IMR-90 (cell line): ENCODE data around the gene CNTN4. TPM values are rescaled to one million over a fixed set of nuclear protein-coding genes. Genes with fewer than 3 reads are reported as not detected.

Source experiments
- ATAC-seq: fragments of 200-7000 bp; cut with Tn5 transposase; 2 replicates; pipeline ENCODE4 v1.9.1; 2020; ENCODE audit warnings: low read depth, mild to moderate bottlenecking, moderate library complexity
- BruUV-seq: library from RNA; stranded (reverse); fragments of 400-500 nt; replicated peaks from 2 replicates; lab custom pipeline; 2021; lab: Mats Ljungman, UMichigan
- CTCF ChIA-PET: fragments of 300-600 bp; formaldehyde crosslinking; extraction: SDS; loops from one replicate; lab custom pipeline; 2021; ENCODE audit warnings: antibody characterized with exemption; lab: Yijun Ruan, JAX
- POLR2A ChIA-PET: fragments of 300-600 bp; sonication (Branson Sonifier 250); formaldehyde crosslinking; loops from one replicate; lab custom pipeline; 2022; ENCODE audit warnings: antibody characterized with exemption; ENCODE audit not compliant: unreplicated experiment; lab: Charles Lee
- DNase-seq: peaks from one replicate; pipeline ENCODE4 v3.0.0; 2013
- H2AFZ ChIP-seq: replicated peaks from 2 replicates; pipeline ENCODE3; 2013; ENCODE audit warnings: low read length, mild to moderate bottlenecking; ENCODE audit not compliant: poor library complexity
- H2AK5ac ChIP-seq: 2 replicates; pipeline ENCODE4 v1.6.1; 2013; ENCODE audit warnings: low read depth, low read length, inconsistent platforms
- H2AK9ac ChIP-seq: replicated peaks from 2 replicates; pipeline ENCODE3; 2013; ENCODE audit warnings: mild to moderate bottlenecking, low read depth, low read length, moderate library complexity; ENCODE audit not compliant: poor library complexity
- H2BK120ac ChIP-seq: 2 replicates; pipeline ENCODE4 v1.6.1; 2013; ENCODE audit warnings: low read depth, low read length, inconsistent platforms
- H2BK15ac ChIP-seq: 3 replicates; pipeline ENCODE4 v1.6.1; 2013; ENCODE audit warnings: low read depth, low read length, inconsistent platforms
- H2BK20ac ChIP-seq: 2 replicates; pipeline ENCODE4 v1.6.1; 2013; ENCODE audit warnings: low read depth, mild to moderate bottlenecking, inconsistent platforms, low read length, moderate library complexity
- H2BK5ac ChIP-seq: 2 replicates; pipeline ENCODE4 v1.6.1; 2013; ENCODE audit warnings: mild to moderate bottlenecking, low read depth, low read length, inconsistent platforms; ENCODE audit not compliant: poor library complexity, severe bottlenecking
- H3K14ac ChIP-seq: replicated peaks from 2 replicates; pipeline ENCODE4 v1.6.1; 2013; ENCODE audit warnings: low read depth, low read length, inconsistent platforms
- H3K18ac ChIP-seq: 2 replicates; pipeline ENCODE4 v1.6.1; 2013; ENCODE audit warnings: low read depth, low read length, control low read depth
- H3K23ac ChIP-seq: 2 replicates; pipeline ENCODE4 v1.6.1; 2013; ENCODE audit warnings: low read depth, low read length, inconsistent platforms
- H3K27ac ChIP-seq: 2 replicates; pipeline ENCODE4 v1.5.1; 2013; ENCODE audit warnings: mild to moderate bottlenecking, control low read depth, low read length; ENCODE audit not compliant: insufficient read depth
- H3K27me3 ChIP-seq: 2 replicates; pipeline ENCODE4 v1.6.1; 2013; ENCODE audit warnings: low read length; ENCODE audit not compliant: control insufficient read depth, insufficient read depth
- H3K36me3 ChIP-seq: 2 replicates; pipeline ENCODE4 v1.6.1; 2013; ENCODE audit warnings: low read length, mixed read lengths; ENCODE audit not compliant: control insufficient read depth, insufficient read depth
- H3K4ac ChIP-seq: 2 replicates; pipeline ENCODE4 v1.6.1; 2013; ENCODE audit warnings: low read depth, low read length, inconsistent platforms
- H3K4me1 ChIP-seq: 2 replicates; pipeline ENCODE4 v1.6.1; 2013; ENCODE audit warnings: low read length, mixed read lengths; ENCODE audit not compliant: control insufficient read depth, insufficient read depth
- H3K4me2 ChIP-seq: 2 replicates; pipeline ENCODE4 v1.6.1; 2013; ENCODE audit warnings: low read depth, mild to moderate bottlenecking, control low read depth, low read length, moderate library complexity
- H3K4me3 ChIP-seq: 2 replicates; pipeline ENCODE4 v1.5.1; 2013; ENCODE audit warnings: low read depth, mild to moderate bottlenecking, control low read depth, low read length, moderate library complexity; ENCODE audit not compliant: insufficient read depth
- H3K56ac ChIP-seq: 2 replicates; pipeline ENCODE4 v1.6.1; 2013; ENCODE audit warnings: low read length, inconsistent platforms; ENCODE audit not compliant: insufficient read depth; ENCODE audit errors: extremely low read depth
- H3K79me1 ChIP-seq, 2 experiments: 2 replicates each; pipeline ENCODE4 v1.6.1; 2013; ENCODE audit warnings: low read length in 2 of 2, inconsistent platforms in 1 of 2, low read depth in 1 of 2
- H3K9ac ChIP-seq: 2 replicates; pipeline ENCODE4 v1.6.1; 2013; ENCODE audit warnings: low read depth, low read length, control low read depth
- H3K9me1 ChIP-seq: 2 replicates; pipeline ENCODE4 v1.6.1; 2013; ENCODE audit warnings: low read length, inconsistent platforms; ENCODE audit not compliant: insufficient read depth
- H3K9me3 ChIP-seq: 2 replicates; pipeline ENCODE4 v1.6.1; 2013; ENCODE audit warnings: low read length; ENCODE audit not compliant: control insufficient read depth, insufficient read depth
- H4K20me1 ChIP-seq: 2 replicates; pipeline ENCODE4 v1.6.1; 2013; ENCODE audit warnings: low read length, inconsistent platforms; ENCODE audit not compliant: insufficient read depth
- H4K5ac ChIP-seq: 2 replicates; pipeline ENCODE4 v1.6.1; 2013; ENCODE audit warnings: mild to moderate bottlenecking, low read depth, low read length, control low read depth
- H4K8ac ChIP-seq, 2 experiments: 2 replicates each; pipeline ENCODE4 v1.6.1; 2013; ENCODE audit warnings: low read depth in 2 of 2, low read length in 2 of 2, control low read depth in 1 of 2, inconsistent platforms in 1 of 2
- H4K91ac ChIP-seq: 2 replicates; pipeline ENCODE4 v1.6.1; 2013; ENCODE audit warnings: low read depth, low read length, inconsistent platforms; ENCODE audit not compliant: insufficient read depth
- BHLHE40 ChIP-seq: fragments of 150-350 bp; IDR thresholded peaks from 2 replicates; pipeline ENCODE4 v1.6.1; 2016; ENCODE audit warnings: mild to moderate bottlenecking, low read depth, low read length
- CEBPB ChIP-seq: IDR thresholded peaks from 2 replicates; pipeline ENCODE4 v1.6.1; 2012; ENCODE audit warnings: low read depth, low read length, improper control_type of control experiment
- CHD1 ChIP-seq: IDR thresholded peaks from 2 replicates; pipeline ENCODE4 v1.6.1; 2012; ENCODE audit warnings: low read depth, low read length, improper control_type of control experiment
- CTCF ChIP-seq: conservative IDR thresholded peaks from 2 replicates; pipeline ENCODE4 v1.5.1; 2012; ENCODE audit warnings: mild to moderate bottlenecking, low read depth, low read length, improper control_type of control experiment
- ELK1 ChIP-seq: fragments of 150-350 bp; IDR thresholded peaks from 2 replicates; pipeline ENCODE4 v1.6.1; 2016; ENCODE audit warnings: low read depth, mild to moderate bottlenecking, low read length, moderate library complexity, borderline replicate concordance
- FOS ChIP-seq: fragments of 150-350 bp; IDR thresholded peaks from 2 replicates; pipeline ENCODE4 v1.6.1; 2016; ENCODE audit warnings: low read depth, low read length
- MAFK ChIP-seq: IDR thresholded peaks from 2 replicates; pipeline ENCODE4 v1.6.1; 2012; ENCODE audit warnings: low read depth, low read length, improper control_type of control experiment
- MAZ ChIP-seq: IDR thresholded peaks from 2 replicates; pipeline ENCODE4 v1.6.1; 2012; ENCODE audit warnings: low read depth, mild to moderate bottlenecking, low read length, improper control_type of control experiment, moderate library complexity, borderline replicate concordance
- MXI1 ChIP-seq: IDR thresholded peaks from 2 replicates; pipeline ENCODE4 v1.6.1; 2012; ENCODE audit warnings: low read depth, mild to moderate bottlenecking, low read length, moderate library complexity, borderline replicate concordance
- NFE2L2 ChIP-seq: fragments of 150-350 bp; IDR thresholded peaks from 2 replicates; pipeline ENCODE4 v1.6.1; 2016; ENCODE audit warnings: low read depth, mild to moderate bottlenecking, low read length
- POLR2A ChIP-seq: IDR thresholded peaks from 2 replicates; pipeline ENCODE4 v1.6.1; 2012; ENCODE audit warnings: mild to moderate bottlenecking, low read depth, low read length
- RAD21 ChIP-seq: IDR thresholded peaks from 2 replicates; pipeline ENCODE4 v1.6.1; 2012; ENCODE audit warnings: low read length, improper control_type of control experiment
- RCOR1 ChIP-seq: IDR thresholded peaks from 2 replicates; pipeline ENCODE4 v1.6.1; 2012; ENCODE audit warnings: mild to moderate bottlenecking, low read length, improper control_type of control experiment; ENCODE audit not compliant: insufficient replicate concordance
- RFX5 ChIP-seq: IDR thresholded peaks from 2 replicates; pipeline ENCODE4 v1.8.0; 2012; ENCODE audit warnings: low read depth, mild to moderate bottlenecking, low read length, moderate library complexity
- SMC3 ChIP-seq: fragments of 150-350 bp; IDR thresholded peaks from 2 replicates; pipeline ENCODE4 v1.6.1; 2016; ENCODE audit warnings: low read depth, mild to moderate bottlenecking, antibody characterized with exemption, low read length, moderate library complexity
- WGBS, 2 experiments: methylation state at CpG; one replicate each; pipeline versions ENCODE4 v1.1.5 to v1.1.7; 2013; ENCODE audit warnings: missing lambda C conversion rate in 2 of 2; ENCODE audit not compliant: insufficient read length in 1 of 2; ENCODE audit errors: extremely low coverage in 2 of 2; 5-methylcytosine and 5-hydroxymethylcytosine counted together
- dilution Hi-C: fragments of 300-500 bp; cut with HindIII; formaldehyde crosslinking; loops from one replicate; pipeline ENCODE4 v1.14.3; 2018; ENCODE audit warnings: low sequenced_read_pairs; ENCODE audit not compliant: unreplicated experiment
- in situ Hi-C: fragments of 300-500 bp; cut with MboI; formaldehyde crosslinking; loops from 3 replicates; pipeline ENCODE4 v1.14.3; 2019; ENCODE audit warnings: low sequenced_read_pairs, inconsistent platforms, mixed read lengths
- intact Hi-C: fragments of 100-400 bp; cut with micrococcal nuclease; formaldehyde crosslinking; loops from 2 replicates; pipeline ENCODE4 v1.10.0; 2022
- polyA plus RNA-seq, 3 experiments: library from polyadenylated mRNA; depleted of rRNA; stranded (reverse); fragments of >200 nt; gene quantifications; 2 replicates each; pipeline ENCODE4 v1.2.3, GENCODE V29; 2012; ENCODE audit warnings: low replicate concordance in 1 of 3
- total RNA-seq: library from RNA; depleted of rRNA; stranded (reverse); fragments of >200 nt; gene quantifications from 2 replicates; pipeline ENCODE4 v1.2.3, GENCODE V29; 2012
- TF ChIP-seq, protein P1 (sequence below): fragments of 150-350 bp; IDR thresholded peaks from 2 replicates; pipeline ENCODE4 v1.6.1; 2017; ENCODE audit warnings: mild to moderate bottlenecking, antibody characterized with exemption, low read length, low read depth

CNTN4 gene
- total and polyA plus RNA-seq, 2 of the 4 experiments (the other 2 are of a cell fraction): under 0.01 TPM; not detected in 1

- dilution Hi-C loops: no loop called here
These were observed 50.1 kb downstream of the CNTN4 start for GRCh38 chr3:2148561-2149340.

More at GRCh38 chr3:2148561-2149340, 50.1 kb downstream of the CNTN4 start:
- no peak overlapping the region for H2BK15ac ChIP-seq
- H3K23ac ChIP-seq: no peak overlapping the region
- no peak overlapping the region for H2AK9ac ChIP-seq
- no peak overlapping the region for H3K27ac ChIP-seq
- peaks cover 7% of the 10 kb centered on the region for H3K9me3 ChIP-seq
- H4K8ac ChIP-seq: no peak overlapping the region
- no peak overlapping the region for H2AFZ ChIP-seq
- H3K4me1 ChIP-seq: no peaks in the 10 kb centered on the region
- no peak overlapping the region for H3K4me3 ChIP-seq
- H3K4me2 ChIP-seq: no peak overlapping the region
- no peak overlapping the region for H2BK5ac ChIP-seq
- H4K20me1 ChIP-seq: no peaks in the 10 kb centered on the region
- no peak overlapping the region for H4K91ac ChIP-seq
- H3K18ac ChIP-seq: no peak overlapping the region
- H3K27me3 ChIP-seq: no peaks in the 10 kb centered on the region
- no peak overlapping the region for H3K9ac ChIP-seq
- no peak overlapping the region for H3K4ac ChIP-seq
- H2BK20ac ChIP-seq: no peak overlapping the region
- TF ChIP-seq MAZ (no peak), ELK1 (no peak), RFX5 (no peak), SMC3 (no peak), MAFK (no peak), CEBPB (no peak), FOS (no peak), RCOR1 (no peak), MXI1 (no peak), CTCF (no peak), CHD1 (no peak), NFE2L2 (no peak), POLR2A (no peak), RAD21 (no peak), BHLHE40 (no peak)
- TF ChIP-seq, protein P1, sequence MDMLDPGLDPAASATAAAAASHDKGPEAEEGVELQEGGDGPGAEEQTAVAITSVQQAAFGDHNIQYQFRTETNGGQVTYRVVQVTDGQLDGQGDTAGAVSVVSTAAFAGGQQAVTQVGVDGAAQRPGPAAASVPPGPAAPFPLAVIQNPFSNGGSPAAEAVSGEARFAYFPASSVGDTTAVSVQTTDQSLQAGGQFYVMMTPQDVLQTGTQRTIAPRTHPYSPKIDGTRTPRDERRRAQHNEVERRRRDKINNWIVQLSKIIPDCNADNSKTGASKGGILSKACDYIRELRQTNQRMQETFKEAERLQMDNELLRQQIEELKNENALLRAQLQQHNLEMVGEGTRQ: no peak
- in situ Hi-C loops (no loop called here), intact Hi-C loops (no loop called here)
- no peak overlapping the region for H2BK120ac ChIP-seq
- CTCF ChIA-PET: interaction anchor here (0.6 kb wide), 1 partner anchor 61 kb away, joined by 6 read pairs; no protein-coding TSS in a partner anchor
- DNase-seq (no peak), ATAC-seq (no peak)
- H3K36me3 ChIP-seq: no peaks in the 10 kb centered on the region
- H3K9me1 ChIP-seq: no peaks in the 10 kb centered on the region
- H2AK5ac ChIP-seq: no peak overlapping the region
- H3K79me1 ChIP-seq: no peaks in the 10 kb centered on the region
- H3K14ac ChIP-seq: no peak overlapping the region
- BruUV-seq: no TSS peak
- WGBS, 2 experiments: no CpG with 5 or more reads among the region's 10 CpGs
- H4K5ac ChIP-seq: no peak overlapping the region
- POLR2A ChIA-PET: no interaction called here
- H3K56ac ChIP-seq: no peak overlapping the region
